ENCODE data around the gene PHOSPHO1.

PHOSPHO1 gene

DNA sequence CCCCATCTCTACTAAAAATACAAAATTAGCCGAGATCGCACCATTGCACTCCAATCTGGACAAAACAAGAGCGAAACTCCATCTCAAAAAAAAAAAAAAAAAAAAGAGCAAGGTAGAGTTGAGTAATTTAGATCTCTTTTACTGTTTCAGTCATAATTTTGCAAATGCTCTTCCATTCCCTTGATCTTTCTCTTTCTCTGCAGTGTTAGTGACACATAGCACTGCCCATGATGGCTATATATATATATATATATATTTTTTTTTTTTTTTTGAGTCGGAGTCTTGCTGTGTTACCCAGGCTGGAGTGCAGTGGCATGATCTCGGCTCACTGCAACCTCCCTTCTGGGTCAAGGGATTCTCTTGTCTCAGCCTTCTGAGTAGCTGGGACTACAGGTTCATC lies 12.2 kb upstream of the PHOSPHO1 start:
- no peak for DNase-seq (ENCODE audit: low spot score)

DNA sequence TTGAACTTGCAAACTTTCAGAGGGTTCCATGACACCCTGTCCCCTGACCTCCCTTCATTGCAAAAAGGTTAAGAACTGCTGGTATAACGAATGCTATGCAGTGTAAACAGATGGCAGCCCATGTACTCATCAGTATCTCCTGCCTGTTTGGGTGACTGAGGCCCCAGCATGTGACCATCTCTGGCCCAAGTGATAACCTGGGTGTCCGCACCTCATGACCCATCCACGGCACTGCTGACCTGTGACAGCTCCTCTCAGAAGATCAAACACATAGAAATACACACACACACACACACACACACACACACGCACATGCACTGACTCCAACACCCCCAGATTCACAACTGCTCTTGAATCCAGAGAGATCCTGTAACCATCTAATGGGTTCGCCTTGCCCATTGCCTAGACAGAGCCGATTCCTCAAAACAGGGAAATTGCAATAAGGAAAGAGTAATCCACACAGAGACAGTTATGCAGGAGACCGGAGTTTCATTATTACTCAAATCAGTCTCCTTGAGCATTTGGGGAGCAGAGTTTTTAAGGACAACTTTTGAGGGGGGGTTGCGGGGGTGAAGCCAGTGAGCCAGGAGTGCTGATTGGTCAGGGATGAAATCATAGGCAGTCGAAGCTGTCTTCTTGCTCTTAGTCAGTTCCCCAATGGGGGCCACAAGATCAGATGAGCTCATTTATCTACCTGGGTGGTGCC lies 11.3 kb upstream of the PHOSPHO1 start:
- peak; percentile 52 for DNase-seq (ENCODE audit: low spot score)

DNA sequence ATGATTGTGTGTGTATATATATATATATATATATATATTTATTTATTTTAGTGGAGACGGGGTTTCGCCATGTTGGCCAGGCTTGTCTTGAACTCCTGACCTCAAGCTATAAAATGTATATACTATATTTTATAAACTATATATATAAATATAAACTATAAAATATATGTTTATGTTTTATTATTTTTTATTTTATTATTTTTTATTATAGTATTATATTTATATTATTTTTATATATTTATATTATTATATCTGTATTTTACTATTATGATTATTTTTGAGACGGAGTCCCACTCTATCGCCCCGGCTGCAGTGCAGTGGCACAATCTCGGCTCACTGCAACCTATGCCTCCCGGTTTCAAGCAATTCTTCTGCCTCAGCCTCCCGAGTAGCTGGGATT lies 10.5 kb upstream of the PHOSPHO1 start:
- no peak for DNase-seq (ENCODE audit: low spot score)

DNA sequence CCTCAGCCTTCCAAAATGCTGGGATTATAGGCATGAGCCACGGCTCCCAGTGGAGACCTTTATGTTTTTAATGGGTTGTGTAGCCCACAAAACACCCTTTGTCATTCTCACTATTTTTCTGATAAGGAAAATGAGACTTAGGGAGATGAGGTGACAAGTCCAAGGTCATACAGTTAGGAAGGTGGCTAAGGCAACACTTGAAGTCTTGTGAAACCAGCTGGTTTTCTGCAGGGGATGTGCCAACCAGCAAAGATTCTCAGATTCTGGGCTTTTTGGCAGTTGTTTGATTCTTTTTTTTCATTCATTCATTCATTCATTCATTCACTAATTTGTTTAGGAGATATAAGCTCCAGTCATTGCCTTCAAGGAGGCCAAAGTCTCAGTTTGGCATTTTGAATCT lies 10.0 kb upstream of the PHOSPHO1 start:
- DNase-seq (ENCODE audit: low spot score): no peak

DNA sequence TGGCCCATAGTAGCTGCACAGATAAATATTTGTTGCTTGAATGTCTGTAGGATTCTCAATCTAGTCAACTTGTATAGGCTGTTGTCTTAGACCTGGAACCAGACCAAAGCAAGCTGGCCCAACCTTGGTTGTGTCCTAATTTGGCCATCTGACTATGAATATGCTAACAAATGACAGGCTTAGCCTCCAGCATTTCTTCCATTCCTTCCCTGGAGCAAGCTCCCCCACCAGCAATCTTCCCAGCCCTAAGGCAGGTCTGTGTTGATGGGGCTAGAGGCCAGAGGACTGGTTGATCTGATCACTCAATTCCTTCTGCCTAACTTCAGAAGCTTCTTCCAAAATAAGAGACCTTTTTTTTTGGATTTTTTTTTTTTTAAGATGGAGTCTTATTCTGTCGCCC lies 9.4 kb upstream of the PHOSPHO1 start:
- DNase-seq (ENCODE audit: low spot score): no peak

DNA sequence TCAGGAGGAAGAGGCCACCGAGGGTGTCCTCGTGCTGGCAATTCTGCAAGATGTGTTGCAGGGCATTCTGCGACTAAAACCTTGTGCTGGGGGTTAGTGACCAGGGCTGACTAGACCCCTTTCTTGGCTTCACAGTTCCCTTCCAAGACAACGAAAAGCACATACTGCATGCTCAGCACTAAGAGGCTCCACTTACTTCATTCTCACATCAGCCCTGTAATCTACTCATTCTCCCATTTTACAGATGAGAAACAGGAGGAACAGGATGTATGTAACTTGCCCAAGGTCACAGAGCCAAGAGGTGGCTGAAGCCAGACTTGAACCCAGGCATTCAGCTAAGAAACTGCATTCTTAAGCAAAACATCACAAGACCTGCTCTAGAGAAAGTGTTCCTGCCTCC lies 5.3 kb upstream of the PHOSPHO1 start:
- no peak for DNase-seq (ENCODE audit: low spot score)

DNA sequence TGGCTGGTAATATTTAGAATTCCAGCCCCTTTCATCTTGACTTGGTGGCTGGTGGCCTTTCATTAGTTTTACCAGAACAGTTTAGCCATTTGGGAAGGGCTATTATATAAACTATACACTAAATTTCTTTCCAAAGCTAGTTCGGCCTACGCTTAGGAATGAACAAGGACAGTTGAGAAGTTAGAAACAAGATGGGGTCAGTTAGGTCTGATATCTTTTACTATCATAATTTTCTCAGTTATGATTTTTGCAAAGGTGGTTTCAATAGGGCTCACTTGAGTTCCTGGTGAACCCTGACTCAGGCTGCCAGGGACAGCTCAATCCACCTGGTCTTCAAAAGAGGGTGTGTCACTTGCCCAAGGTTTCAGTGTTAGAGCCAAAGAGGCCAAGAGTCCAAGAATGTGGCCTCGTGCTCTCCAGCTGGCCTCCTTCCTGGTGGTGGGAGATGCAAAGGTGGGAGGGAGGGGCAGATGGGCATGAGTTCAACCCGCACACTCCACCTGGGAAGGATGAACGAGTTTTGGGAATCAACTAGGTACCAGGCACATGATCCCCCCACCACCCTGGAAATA lies 4.0 kb upstream of the PHOSPHO1 start:
- DNase-seq (ENCODE audit: low spot score): no peak

DNA sequence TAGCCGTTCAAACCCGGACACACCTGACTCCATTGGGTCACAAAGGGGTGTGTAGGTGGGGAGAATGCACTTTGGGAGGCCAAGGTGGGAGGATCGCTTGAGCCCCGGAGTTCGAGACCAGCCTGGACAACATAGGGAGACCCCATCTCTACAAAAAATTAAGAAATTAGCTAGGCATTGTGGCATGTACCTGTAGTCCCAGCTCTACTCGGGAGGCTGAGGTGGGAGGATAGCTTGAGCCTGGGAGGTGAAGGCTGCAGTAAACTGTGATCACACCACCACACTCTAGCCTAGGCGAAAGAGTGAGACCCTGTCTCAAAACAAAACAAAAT lies 942 bp upstream of the PHOSPHO1 start:
- DNase-seq (ENCODE audit: low spot score): no peak

DNA sequence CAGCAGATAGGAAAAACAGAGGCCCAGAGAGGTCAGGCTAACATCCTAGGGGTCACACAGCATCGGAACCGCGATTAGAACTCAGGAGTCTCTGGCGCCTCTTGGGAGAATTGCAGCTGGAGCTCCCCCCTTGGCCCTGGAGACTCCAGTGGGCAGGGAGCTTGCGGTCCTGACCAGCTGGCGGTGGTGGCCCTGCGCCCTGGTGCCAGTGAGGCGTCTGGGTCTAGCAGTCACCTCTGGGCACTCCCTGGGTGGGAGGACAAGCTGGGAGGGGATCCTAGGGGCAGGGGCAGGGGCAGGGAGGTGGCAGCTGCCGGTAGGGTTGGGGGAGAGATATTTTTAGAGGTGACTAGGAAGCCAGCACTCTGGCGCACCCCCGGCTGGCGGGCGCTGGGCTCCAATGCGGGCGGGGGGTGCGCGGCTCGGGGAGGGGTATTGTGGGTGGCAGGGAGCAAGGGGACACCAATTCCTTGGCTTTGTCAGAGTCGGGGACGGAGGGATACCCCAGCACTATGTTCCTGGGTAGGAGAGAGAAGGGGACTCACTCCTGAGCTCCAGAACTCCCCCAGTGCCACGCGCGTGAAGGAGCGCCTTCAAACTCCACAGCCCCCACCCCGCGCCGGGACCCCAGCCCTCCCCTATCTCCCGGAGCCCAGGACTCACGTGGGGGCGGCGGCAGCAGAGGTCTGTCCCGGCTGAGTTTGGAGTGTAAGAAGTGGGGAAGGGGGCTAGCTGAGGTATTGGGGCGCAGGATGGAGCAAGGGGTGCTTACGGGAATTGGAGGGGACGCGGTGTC lies 584 bp downstream of the PHOSPHO1 start:
- DNase-seq (ENCODE audit: low spot score): no peak

DNA sequence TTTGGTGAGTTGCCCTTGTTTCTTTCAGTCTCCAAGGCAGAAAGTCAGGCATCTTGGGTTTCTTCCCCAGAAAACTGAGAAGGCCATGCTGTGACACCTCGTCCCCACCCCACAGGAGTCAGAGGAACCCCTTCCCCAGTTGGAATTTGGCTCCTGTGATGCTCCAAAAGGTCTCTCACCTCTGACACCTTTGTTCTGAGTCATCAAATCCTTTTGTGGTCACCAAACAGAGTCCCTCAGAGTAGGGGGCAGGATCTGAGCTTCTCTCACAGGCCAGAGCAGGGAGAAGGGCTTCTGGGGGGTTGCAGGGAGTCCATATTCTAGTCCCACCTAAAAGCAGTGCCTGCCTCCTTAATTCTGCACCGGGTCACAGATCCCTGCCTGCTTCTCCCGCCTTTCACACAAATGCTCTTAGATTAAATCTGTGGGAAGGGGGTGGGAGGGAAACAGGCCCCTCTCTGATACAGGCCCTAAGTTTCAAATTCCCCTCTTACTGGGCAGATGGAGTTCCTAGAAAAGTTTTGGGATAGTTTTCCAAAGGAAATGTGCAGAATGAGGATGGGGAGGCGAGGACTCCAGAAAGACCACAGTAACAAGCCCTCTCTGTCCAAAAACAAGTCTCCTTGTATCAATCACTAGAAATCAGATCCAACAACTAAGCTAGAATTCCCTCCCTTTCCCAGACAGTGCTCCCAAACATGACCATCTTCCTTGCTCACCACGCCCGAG lies 1.3 kb downstream of the PHOSPHO1 start:
- no peak for DNase-seq (ENCODE audit: low spot score)

DNA sequence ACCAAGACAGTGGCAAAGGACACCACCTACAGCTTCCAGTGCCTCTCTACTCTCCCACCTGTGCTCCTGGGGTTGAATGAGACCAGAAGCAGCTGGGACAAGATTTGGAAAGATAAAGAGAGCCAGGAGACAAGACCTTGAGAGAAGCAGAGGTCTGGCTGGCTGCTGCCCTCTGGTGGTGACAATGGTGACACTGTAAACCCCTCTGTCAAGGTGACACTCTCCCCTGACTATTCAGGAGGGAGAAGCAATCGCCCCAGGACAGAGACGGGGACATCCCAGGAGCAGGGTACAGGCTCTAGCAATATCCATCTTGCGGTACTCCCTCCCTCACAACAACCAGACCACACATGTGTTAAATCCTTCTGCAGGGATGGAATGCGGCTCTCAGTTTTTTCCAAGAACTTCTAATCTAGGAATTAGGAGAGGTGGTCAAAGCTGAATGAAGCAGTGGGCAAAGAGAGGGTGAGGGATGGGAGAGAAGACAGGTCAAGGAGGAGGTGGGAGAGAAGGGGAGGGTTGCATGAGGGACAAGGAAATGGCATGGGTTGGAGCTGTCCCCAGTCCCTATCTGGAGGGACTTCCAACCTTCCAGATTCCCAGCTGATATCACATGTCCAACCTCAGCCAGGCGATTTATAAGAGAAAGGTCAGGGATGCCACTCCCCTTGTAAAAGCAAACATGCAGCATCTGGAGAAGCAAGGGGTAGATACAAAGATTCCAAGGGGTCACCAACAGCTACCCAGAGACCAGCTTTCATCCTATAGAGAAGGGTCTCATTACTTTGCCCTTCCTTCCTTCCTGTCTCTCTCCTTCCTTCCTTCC lies 2.9 kb downstream of the PHOSPHO1 start:
- DNase-seq (ENCODE audit: low spot score): peak; percentile 86

DNA sequence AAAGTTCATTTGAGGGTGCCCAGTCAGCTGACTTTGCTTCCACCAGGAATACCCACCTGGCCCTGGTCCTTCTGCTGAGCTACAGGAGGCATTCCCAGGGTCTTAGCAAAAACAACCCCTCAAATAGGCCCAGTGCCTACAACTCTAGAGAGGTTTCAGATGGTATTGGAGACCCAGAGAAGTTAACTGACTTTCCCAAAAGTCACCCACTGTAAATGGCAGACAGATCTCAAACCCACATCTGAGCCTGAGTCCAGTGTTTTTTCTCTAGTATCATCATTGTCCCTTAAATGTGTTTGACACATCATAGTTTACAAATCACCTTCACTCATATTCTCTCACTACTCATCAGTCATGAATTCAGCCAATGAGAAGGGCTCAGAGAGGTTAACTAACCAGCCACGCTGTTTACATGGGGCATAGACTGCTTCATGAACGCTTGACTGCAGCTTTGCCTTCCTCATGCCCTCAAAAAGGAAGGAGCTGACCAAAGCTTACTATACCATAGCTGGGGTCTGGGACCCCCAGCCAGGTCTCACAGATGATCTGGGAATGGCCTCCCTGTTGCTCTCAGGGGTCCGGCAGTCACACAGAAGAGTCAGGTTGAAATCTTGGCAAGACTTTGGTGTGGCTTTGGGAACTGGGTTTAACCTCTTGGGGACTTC lies 3.7 kb downstream of the PHOSPHO1 start:
- no peak for DNase-seq (ENCODE audit: low spot score)

DNA sequence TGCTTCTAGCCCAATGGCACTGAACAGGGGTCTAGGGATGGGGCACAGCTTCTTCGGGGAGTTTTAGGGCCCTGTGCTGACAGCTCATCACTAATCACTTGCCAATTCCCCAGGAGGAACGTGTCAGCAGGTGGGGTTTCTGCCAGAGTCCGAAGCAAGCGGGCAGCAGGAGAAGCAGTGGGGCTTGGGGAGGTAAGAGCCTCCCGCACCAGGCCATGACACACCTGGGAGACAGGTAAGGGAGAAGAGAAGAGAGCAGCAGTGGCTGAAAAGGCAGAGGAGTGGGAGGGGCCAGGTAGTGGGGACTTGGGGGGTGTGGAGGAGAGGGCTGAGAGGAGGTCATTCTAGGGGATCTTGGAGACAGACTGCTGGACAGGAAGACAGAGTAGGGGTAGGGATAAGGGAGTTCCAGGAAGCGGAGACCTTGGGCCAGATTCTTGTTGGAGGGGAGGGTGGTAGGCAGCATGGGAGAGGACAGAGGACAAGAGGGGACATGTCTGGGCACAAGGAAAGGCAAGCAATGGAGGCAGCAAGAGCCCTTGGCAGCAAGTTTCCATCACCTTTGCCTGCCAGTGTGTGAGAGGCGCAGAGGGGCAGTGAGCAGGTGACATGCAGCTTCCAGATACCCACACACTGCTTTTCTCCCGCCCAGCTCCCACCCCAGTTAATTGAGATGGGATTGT lies 4.9 kb downstream of the PHOSPHO1 start:
- DNase-seq (ENCODE audit: low spot score): no peak

DNA sequence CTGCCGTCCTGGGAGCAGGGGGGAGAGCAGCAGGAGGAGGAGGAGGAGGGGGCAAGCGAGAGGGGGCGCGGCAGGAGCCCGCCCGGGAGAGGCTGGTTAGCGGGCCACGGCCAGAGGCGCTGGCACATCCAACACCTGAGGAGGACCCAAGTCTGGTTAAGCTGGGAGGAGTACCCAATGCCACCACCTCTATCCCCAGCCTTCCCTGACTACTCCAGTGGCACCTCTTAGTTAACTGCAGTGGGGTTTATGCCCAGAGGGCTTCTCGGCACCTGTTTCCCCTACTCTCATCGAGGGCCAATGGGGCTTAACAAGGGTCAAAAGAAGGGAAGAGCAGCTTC lies 5.6 kb downstream of the PHOSPHO1 start:
- no peak for DNase-seq (ENCODE audit: low spot score)

DNA sequence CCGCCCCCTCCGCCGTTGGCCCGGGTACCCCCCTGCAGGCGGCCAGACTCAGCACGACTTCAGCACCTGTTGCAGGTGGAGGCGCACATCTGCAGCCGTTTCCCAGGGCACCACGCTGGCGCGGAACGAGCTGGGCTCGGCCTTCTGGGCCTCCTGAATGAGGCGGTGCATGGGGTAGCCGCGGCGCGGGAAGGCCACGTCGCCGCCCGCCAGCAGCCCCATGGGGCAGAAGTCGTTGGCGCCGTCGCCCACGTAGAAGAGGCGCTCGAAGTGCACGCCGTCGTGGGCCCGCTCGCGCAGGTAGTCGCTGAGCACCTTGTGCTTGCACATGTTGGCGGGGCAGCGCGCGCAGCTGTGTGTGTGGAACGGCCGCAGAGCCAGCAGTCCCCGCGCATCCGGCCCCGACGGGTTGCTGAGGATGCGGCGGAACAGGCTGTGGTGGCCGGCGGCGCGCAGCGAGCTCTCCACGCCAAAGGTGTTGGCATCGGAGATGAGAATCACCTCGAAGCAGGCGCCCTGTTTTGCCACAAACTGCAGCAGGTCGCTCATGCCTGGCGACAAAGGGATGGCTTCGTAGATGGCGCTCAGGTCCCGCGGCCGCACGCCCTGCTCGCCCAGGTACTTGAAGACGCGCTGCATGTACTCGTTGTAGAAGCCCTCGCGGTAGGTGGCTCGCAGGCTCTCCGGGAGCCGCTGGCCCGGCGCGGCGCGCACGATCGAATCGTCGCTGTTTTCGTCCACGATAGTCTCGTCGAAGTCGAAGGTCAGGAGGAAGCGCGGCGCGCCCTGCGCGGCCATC lies 6.2 kb downstream of the PHOSPHO1 start:
- DNase-seq (ENCODE audit: low spot score): no peak

DNA sequence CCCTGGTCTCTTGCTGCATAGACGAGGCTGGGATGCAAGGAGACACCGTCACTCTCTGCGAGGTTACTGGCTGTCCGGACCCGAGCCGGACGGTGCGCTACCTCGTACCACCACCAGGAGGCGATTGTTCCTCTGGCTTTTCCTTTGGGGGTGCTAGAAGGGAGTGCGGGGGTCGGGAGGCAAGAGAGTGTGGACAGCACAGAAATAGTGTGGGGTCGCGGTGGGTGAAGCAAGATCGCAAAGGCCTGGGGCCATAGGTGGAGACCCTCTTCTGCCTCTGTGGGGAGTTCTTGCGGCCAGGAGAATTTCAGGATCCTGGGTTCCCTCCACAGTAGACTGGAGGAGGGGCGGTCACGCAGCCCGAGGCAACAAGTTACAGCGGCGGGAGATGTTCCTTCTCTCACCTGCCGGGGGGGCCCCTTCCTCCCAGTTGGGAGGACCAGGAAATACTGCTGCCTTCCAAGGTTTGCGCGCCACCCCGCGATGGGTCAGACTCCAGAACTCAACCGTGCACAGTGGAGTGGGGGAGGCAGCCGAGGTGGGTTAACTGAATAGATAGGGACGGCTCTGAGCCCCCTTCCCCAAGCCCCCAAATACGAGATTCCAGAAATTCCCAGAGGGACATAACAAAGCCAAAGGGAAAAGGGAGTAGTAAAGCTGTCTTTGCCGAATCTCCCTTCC lies 6.9 kb downstream of the PHOSPHO1 start:
- DNase-seq (ENCODE audit: low spot score): peak; percentile 77

DNA sequence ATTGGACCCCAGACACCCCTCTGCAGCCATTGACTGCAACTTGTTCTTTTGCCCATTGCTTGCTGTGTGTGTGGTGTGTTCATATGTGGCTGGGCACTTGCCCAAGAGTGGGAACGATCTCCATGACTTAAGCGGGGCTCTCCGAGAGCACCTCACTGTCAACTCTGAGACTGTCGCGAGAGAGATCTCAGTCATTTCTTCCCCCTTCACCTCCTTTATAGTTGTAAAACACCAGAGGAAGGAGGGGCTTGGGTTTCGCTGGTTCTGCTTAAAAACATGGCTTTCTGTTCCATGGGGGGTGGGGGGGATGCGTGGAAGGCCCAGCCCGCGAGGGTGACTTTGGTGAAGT lies 7.4 kb downstream of the PHOSPHO1 start:
- no peak for DNase-seq (ENCODE audit: low spot score)

DNA sequence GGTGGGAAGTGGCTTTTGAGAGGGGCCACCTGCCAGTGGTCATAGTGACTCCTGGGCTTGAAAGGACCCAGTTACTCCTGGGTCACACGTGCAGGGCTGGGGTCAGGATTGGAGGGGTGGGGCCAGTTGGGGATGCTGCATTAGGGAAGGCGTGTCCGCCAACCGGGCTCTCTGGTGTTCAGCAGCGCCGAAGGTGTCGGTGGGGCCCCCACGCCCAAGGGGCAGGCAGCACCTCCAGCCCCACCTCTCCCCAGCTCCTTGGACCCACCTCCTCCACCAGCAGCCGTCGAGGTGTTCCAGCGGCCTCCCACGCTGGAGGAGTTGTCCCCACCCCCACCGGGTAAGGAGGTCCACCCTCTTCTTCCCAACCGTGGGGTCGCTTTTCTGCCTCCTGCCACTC lies 10.6 kb downstream of the PHOSPHO1 start:
- DNase-seq (ENCODE audit: low spot score): no peak

Data from hematopoietic multipotent progenitor cell treated with erythropoietin and hydrocortisone succinate and interleukin-3 and kit ligand, for 15 days (in vitro differentiated cells).